GM12878 (cell line): ENCODE data around the gene BSN.

Source experiments
- CTCF ChIP-seq, 3 experiments: IDR thresholded peaks in 2 of 3; conservative IDR thresholded peaks in 1 of 3; 2 replicates each; pipeline ENCODE4 v1.5.1; 2011; ENCODE audit warnings: low read depth in 3 of 3, low read length in 3 of 3, mild to moderate bottlenecking in 3 of 3, control low read depth in 2 of 3, moderate library complexity in 2 of 3, inconsistent platforms in 1 of 3, mixed read lengths in 1 of 3; ENCODE audit not compliant: control insufficient read depth in 2 of 3, insufficient read depth in 1 of 3; ENCODE audit errors: extremely low read depth in 1 of 3
- FOS ChIP-seq: IDR thresholded peaks from 3 replicates; pipeline ENCODE4 v1.6.1; 2011; ENCODE audit warnings: borderline replicate concordance; ENCODE audit not compliant: insufficient read length; ENCODE audit errors: extremely low read depth
- FOXK2 ChIP-seq: fragments of 450-650 bp; IDR thresholded peaks from 2 replicates; pipeline ENCODE4 v1.6.1; 2017; ENCODE audit warnings: mild to moderate bottlenecking, moderate library complexity
- HDAC2 ChIP-seq: fragments of 200-600 bp; sonication (generic); IDR thresholded peaks from 2 replicates; pipeline ENCODE4 v1.6.1; 2017
- POLR2AphosphoS5 ChIP-seq: IDR thresholded peaks from 2 replicates; pipeline ENCODE4 v1.6.1; 2011; ENCODE audit warnings: mild to moderate bottlenecking, low read length, inconsistent platforms
- SMC3 ChIP-seq: IDR thresholded peaks from 2 replicates; pipeline ENCODE4 v1.6.1; 2011; ENCODE audit warnings: low read length, improper control_type of control experiment, borderline replicate concordance
- TAF1 ChIP-seq: IDR thresholded peaks from 2 replicates; pipeline ENCODE4 v1.6.1; 2011; ENCODE audit warnings: mild to moderate bottlenecking, low read depth, low read length, borderline replicate concordance
- ZNF274 ChIP-seq: IDR thresholded peaks from one replicate; pipeline ENCODE4 v1.8.0; 2011; ENCODE audit not compliant: insufficient read length, insufficient read depth

- TF ChIP-seq FOS = no peak
- no peak for TF ChIP-seq HDAC2
- TF ChIP-seq CTCF (IDR thresholded peaks at IDR 0.05 in 2 of 3, conservative IDR thresholded peaks at IDR 0.05 in 1 of 3; ENCODE audit: control insufficient read depth in 2 of 3, extremely low read depth in 1 of 3, insufficient read depth in 1 of 3, low read depth in 3 of 3, low read length in 3 of 3) = no peak
- no peak for TF ChIP-seq TAF1
- TF ChIP-seq FOXK2 = no peak
- no peak for TF ChIP-seq SMC3
- TF ChIP-seq POLR2AphosphoS5 = no peak
- TF ChIP-seq ZNF274 = no peak
These were observed 107.7 kb downstream of the BSN start for GRCh38 chr3:49662021-49662420.
